ENCODE measurements around the gene FOXL1.

DNA sequence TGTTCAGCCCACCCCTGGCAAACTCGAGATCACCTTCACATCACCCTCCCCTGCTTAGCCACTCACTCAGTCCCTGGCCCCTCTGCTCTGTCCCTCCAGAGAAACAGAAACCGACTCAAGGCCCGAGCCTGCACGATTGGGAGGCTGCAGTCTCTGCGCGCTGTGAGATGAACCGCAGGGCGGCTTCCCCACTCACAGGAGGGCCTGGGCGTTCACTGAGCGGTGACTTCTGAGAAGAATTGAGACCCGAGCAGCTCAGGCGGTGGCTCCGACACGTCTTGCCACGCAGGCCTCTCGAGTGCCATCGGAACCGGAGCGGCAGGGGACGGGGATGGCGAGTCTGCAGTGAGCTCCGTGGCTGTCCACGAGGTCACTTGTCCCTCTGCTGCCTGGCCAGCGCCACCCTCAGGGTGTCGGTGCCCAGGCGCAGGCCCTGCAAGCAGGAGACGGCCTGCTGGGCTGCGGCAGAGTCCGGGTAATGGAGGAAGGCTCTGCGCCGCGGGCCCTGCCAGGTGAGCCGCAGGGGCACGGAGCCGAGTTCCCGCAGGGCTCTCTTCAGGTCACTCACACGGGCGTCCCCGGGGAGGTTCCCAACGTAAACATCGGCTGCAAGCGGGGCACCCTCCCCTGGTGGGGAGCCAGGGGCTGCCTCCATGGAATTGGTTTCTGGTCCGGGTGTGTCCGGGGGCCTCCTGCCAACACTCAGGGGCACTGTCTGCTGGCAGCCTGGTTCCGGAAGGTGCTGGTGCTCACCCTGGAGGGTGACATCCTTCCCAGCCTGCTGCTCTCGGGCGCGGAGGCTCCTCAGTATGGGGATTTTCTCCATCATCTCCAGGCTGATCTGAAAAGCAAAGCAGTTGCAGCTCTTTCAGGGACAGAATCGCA, 46.5 kb upstream of the FOXL1 start:
- TF ChIP-seq POLR2AphosphoS5 (IDR thresholded peaks at IDR 0.05; ENCODE audit: low read depth, low read length) (no peak), TAF1 (IDR thresholded peaks at IDR 0.05; ENCODE audit: borderline replicate concordance, insufficient read depth, low read length) (no peak), SIN3A (IDR thresholded peaks at IDR 0.05; ENCODE audit: borderline replicate concordance, insufficient read depth, low read length) (no peak)

All from PFSK-1 (cell line).